ENCODE data around the gene SYT1.

- TF ChIP-seq CTCF (conservative IDR thresholded peaks at IDR 0.05 in 1 of 2, IDR thresholded peaks at IDR 0.05 in 1 of 2; ENCODE audit: low read depth in 1 of 2, low read length in 2 of 2): no peak
- no peak for TF ChIP-seq EZH2 (IDR thresholded peaks at IDR 0.05; ENCODE audit: low read length, missing control alignments)
Measured at GRCh38 chr12:79381248-79382208, 517.0 kb downstream of the SYT1 start.
